MV-4-11 (cell line): ENCODE data around the gene NIPAL4.
A peak's percentile ranks its signal among the peaks of the same experiment; 100 is the strongest.
"Not testable (repeated sequence)": the region's sequence is repeated elsewhere in the genome, so short reads cannot be mapped to it uniquely, and the experiment has no call there.

Source experiments
- DNase-seq: peaks from one replicate; lab custom pipeline; 2025; lab: John Stamatoyannopoulos, UW

The NIPAL4 gene

DNA sequence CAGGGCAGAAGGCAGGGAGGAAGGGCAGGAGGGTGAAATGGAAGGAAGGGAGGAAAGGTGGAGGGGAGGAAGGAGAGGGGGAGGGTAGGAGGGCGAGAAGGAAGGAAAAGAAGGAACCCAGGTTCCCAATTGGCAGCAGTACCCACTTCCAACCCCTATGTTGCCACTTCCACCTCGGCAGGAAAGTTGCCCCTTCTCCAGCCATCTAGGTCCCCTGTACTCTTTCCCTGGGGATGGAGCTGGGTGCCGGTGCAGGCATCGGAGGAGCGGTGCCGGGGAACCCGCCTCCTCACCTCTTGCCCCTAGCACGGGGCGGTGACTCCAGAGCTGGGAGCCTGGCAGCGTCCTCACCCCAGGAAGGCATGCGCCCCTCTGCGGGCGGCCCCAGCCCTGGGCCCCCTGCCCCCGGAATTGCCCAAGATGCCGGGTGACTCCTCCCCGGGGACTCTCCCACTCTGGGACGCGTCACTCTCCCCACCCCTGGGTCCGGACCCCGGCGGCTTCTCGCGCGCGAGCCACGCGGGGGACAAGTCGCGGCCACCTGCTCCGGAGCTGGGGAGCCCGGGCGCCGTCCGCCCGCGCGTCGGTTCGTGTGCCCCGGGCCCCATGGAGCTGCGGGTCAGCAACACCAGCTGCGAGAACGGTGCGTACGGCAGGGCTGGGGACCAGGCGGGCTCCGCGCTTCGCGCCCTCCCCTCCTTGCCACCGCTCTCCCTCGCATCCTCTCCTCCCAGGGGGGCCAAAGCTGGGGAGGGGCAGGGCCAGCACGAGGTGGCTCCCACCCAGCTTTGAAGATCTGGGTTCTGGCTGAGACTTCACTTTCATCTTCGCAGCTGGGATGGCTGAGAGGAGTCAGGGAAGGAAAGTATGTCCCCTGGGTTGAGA is at the start of gene NIPAL4:
Gene NIPAL4, plus strand, starts transcription at position 499 of the 885 bp plus-strand sequence. Its CDS starts 108 bp downstream, at position 607.
- no peak for DNase-seq

DNA sequence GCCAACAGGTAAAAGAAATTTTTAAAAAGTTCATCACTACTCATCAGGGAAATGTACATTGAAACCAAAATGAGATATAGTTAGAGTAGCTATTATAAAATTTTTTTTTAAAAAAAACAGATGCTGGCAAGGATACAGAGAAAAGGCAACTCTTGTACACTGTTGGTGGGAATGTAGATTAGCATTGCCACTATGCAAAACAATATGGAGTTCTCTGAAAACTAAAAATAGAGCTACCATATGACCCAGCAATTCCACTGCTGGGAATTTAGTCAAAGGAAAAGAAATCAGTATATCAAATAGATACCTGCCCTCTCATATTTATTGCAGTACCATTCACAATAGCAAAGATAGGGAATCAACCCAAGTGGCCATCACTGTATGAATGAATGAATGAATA is 44.2 kb upstream of the NIPAL4 start:
- no peak for DNase-seq

DNA sequence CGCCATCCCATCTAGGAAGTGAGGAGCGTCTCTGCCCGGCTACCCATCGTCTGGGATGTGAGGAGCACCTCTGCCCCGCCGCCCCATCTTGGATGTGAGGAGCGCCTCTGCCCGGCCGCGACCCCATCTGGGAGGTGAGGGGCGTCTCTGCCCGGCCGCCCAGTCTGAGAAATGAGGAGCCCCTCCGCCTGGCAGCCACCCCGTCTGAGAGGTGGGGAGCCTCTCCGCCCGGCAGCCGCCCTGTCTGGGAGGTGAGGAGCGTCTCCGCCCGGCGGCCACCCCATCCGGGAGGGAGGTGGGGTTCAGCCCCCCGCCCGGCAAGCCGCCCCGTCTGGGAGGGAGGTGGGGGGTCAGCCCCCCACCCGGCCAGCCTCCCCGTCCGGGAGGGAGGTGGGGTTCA is 40.5 kb upstream of the NIPAL4 start:
- DNase-seq = not testable (repeated sequence)

DNA sequence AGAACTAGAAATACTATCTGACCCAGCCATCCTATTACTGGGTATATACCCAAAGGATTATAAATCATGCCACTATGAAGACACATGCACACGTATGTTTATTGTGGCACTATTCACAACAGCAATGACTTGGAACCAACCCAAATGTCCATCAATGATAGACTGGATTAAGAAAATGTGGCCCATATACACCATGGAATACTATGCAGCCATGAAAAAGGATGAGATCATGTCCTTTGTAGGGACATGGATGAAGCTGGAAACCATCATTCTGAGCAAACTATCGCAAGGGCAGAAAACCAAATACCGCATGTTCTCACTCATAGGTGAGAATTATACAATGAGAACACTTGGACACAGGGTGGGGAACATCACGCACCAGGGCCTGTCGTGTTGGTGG is 30.1 kb upstream of the NIPAL4 start:
- not testable (repeated sequence) for DNase-seq

DNA sequence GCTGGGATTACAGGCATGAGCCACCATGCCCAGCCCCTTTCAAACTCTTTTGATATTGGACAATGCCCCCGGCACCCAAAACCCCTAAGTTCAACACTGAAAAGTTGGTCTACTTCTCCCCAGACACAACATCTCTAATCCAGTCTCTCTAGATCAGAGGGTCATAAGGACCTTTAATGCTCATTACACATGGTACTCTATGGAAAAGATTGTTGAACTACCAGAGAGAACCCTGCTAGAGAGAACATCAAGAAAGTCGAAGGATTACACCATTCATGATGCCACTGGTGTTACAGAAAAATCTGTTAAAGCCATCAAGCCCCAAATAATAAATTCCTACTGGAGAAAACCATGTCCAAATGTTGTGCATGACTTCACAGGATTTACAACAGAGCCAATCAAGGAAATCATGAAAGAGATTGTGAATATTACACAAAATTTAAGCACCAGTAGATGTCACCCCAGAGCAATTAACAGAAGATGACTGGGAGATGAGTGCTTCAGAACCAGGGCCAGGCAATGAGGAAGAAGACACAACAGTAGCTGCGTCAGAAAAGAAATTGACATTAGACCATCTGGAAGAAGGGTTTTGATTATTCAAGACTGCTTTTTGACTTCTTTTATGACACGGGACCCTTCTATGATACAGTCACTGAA is 28.3 kb upstream of the NIPAL4 start:
- DNase-seq = peak; percentile 68

DNA sequence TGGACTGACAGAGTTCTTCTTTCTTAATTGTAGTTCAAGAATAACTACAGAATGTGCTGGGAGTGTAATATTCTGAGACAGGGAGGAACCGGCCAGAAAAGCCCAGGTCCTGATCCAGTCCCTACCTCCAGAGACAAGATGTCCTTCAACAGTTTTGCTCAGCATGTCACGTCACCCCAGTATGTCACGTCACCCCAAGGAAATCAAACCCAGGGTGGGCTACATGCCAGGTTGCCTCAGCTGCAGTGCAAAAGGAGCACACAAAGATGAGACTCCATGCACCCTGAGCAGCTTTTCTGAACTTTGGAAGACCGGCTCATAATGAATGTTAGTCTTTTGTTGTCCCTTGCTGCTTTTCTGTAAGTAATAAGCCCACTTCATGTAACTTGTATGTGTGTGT is 25.9 kb upstream of the NIPAL4 start:
- no peak for DNase-seq

DNA sequence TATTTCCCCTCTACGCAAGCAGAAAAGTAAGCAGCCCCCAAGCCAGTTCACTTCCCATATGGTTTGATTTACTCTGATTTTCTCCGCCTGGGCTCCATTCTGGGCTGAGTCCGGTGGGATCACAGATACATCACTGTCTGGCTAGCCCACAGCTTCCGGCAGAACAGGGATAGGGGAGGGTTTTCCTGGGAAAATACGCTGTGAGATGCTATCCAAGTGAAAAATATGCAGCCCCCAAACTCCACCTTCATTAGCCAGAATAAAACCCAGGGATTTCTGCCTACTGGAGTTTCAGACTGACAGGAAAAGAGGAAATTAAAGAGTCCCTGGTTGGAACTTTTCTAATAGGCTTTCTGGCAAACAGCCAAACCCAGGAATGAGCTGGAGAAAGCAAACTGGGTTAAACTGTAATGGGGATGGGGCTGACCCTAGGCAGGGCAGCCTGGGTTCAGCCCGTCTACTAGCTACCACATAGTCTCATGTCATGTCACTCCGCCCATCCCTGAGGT is 16.9 kb upstream of the NIPAL4 start:
- DNase-seq = no peak

DNA sequence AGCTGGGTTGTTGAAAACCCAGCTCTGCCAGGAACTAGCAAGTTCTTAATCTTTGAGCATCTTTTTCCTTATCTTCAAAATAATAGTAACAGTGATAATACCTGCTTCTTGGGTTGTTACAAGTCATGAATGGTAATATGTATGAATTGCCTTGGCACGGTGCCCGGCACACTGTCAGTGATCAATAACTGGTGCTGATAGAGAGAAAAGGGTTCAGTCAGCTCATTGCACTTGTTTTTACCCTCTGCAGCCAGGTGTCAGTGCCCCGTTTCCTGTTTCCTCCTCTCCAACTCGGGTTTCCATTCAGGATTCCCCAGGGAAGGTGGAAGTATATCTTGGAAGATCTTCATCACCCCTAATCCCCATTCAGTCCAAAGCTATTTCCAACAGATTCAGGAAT is 15.8 kb upstream of the NIPAL4 start:
- no peak for DNase-seq

DNA sequence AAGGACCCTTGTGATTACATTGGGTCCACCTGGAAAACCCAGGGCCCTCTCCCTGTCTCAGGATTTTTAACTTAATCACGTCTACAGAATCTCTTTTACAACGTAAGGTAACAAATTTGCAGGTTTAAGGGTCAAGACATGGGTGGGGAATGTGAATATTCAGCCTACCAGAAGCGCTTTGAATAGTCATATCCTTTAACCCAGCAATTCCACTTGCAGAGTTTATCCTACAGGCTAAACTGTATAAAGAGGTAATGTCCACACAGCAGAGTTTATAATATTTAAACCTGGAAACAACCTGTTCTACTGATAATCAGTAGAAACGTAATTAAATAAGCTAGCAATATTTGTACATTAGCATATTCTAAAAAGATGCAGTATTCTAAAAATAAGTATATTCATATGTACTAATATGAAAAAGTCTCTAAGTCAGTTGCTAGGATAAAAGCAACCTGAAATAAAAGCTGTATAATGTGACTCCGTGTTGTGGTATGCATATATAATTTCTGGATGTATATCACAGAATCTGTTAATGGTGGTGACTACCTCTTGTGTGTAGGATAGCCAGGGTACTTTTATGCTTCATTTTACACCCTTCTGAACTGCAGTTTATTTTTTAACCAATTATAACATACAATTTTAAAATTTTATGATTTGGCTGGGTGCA is 14.1 kb upstream of the NIPAL4 start:
- no peak for DNase-seq

DNA sequence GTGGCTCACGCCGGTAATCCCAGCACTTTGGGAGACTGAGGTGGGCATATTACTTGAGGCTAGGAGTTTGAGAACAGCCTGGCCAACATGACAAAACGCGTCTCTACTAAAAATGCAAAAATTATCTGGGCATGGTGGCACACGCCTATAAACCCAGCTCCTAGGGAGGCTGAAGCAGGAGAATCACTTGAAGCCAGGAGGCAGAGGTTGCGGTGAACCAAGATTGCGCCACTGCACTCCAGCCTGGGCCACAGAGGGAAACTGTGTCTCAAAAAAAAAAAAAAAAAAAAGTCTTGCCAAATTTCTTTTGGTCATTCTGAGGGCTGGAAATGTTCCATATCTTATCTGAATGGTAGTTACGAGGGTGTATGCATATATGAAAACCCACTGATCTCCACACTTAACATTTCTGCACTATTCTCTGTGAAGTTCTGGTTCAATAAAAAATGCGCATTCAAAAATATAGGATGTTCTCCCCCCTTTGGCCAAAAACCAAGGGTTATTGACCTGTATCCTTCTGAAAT is 13.5 kb upstream of the NIPAL4 start:
- peak; percentile 63 for DNase-seq

DNA sequence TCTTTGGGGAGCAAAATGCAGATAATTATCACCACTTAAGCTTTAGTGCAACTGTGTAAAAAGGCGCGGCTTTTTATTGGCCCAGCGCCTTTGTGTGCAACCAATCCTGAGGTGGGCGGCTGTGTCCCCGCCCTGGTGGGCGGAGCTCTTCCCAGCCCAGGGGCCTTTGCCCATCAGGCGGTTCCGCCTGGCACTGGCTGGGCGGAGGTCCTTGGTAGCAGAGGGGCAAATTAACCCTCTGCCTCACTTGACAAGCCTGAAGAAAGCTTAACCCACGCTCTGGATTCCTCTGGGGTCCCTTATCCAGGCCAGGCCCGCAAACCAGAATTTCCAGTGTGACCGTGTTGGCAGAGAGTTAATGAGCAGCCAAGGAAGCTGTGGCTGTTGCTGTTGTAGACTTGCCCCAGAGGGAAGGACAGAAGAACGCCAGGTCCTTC is 12.8 kb upstream of the NIPAL4 start:
- DNase-seq = no peak

DNA sequence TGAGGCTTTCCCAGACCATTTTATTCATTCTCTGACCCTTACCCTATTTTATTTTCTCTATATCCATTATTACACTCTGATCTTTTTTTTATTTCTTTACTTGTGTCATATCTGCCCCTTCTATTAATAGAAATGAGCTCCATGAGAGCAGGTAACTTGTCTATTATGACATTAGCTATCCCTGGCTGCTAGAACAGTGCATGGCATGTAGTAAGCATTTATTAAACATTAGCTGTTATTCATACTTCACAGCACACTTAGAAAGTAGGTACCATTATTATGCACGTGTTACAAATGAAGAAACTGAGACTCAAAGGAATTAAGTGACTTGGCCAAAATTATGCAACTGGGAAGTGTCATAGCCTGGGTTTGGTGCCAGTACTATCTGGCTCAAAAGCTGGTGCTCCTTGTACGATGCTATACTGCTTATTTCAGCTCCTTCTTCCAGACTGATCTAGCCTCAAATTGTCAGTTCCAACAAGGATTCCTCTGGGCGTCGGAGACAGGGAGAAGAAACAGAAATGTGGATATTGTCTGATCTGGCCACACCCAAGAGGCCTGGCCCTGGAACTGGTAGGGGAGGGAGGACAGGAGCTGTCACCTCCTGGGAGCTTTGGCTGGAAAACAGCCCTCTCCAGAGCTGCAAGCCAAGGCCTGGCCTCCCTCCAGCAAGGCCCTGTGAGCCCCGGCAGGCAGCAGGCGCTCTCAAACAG is 10.8 kb upstream of the NIPAL4 start:
- no peak for DNase-seq

DNA sequence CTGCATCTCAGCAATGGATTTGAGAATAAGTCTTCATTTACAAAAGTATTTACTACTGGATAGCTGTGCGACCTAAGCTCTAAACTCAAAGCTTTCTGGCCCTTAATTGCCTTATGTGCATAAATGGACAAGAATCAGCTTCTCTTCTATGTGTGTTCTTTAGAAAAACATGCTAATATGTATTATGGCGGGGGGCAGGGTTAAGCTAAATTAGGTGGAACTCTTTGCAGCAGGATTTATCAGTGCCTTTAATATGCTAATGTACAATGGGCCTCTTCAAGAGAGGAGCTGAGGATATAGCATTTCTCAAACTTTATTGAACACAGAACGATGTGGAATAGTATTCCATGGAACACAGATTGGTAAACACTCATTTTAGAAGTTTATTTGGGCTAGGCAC is 10.0 kb upstream of the NIPAL4 start:
- DNase-seq = no peak

DNA sequence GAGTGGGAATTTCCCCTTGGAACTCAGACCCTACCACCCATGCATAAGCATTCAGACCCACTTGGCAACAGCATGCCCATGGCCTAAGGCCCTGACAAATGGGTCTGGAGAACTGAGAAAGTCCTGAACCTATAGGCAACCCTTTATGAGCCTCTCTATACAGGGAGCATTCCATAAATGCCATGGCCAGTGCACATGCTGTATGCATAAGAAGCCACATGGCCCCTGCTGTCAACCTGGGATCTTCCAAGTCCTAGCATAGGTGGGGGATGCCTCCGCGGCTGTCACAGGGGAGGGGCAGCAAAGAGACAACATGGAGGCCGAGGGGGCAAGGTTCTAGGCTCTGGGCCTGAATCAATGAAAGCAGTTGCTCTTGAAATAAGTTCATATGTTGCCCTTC is 8.2 kb upstream of the NIPAL4 start:
- no peak for DNase-seq

DNA sequence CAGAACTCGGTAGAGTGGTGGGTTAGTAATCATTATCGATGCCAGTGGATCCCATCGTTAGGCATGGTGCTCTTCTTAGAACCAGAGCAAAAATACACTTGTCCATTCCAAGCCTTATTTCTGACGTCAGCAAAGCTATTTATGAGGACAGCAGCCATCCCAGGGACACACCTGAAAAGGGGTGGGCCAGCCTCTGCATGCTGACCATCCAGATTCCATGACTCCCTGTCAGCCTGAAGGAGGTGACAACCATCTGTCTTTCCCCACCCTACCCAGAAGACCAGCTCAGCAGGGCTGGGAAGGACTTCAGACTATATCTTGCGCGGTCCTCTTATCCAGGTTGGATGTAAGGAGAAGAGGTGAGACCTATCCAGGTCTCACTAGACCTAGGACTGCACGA is 5.7 kb upstream of the NIPAL4 start:
- no peak for DNase-seq

DNA sequence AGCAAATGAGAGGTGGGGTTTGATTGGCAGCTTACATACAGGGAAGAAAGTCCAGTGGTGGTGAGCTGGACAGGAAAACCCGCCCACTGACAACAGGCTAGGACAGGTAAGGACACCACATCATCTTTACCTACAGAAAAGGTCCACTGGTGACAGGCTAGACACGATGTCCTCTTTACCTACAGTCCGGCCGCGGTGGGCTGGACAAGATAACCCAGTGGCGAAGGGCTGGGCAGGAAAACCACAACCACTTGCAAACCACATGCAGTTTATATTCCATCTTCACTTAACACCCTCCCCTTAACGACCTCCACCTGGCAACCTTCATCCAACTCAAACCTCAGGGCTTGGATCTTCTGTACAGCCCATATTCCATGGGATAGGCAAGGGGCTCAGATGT is 5.0 kb upstream of the NIPAL4 start:
- DNase-seq = no peak

DNA sequence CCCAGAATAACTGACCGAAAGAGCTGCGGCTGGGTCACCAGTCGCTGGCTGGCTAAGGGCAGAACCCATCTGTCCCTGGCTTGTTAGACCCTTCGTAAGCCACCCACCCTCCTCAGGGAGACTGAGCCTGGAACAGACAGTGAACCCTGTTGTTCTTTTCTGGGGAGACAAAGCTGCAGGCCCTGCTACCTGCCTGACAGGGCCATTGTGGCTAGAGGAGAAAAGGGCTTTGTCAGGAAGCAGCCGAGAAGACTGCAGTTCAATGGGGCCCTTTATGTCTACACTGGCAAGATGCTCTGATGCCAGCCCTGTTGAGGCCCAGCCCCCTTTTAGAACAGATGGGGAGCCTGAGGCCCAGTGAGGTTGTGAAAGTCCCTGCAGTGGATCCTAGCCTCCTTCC is 3.7 kb upstream of the NIPAL4 start:
- no peak for DNase-seq

DNA sequence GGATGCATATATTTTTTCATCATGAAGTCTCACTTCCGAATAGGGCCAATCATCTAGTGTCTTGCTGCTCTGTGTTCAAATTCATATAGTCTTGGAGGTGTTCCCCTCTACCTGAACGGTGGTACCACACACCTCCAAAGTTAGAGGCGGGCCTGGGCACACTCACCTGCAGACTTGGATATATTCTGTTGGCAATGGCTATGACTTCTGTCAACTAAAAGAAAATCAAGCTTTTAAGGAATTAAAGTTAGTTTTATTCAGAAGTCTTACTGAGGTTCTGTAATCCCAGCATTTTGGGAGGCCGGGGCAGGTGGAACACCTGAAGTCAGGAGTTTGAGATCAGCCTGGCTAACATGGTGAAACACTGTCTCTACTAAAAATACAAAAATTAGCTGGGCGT is 2.6 kb upstream of the NIPAL4 start:
- DNase-seq = no peak

DNA sequence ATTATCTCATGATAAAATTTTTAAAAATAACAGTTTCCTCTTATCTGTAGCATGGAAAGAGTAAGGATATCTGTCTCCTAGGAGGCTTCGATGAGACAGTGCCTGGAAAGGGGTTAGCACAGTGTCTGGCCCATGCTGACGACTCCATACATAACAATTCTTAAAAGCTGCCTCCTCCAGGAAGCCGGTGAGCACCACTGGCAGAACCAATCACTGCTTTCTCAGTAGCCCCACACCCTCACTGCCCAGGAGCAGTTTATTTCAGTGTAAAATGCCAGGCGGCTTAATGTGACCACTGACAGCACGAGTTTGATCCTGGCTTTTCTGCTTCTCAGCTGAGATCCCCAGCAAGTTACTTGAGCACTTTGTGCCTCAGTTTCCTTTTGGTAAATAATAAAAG is 1.2 kb upstream of the NIPAL4 start:
- DNase-seq = no peak

DNA sequence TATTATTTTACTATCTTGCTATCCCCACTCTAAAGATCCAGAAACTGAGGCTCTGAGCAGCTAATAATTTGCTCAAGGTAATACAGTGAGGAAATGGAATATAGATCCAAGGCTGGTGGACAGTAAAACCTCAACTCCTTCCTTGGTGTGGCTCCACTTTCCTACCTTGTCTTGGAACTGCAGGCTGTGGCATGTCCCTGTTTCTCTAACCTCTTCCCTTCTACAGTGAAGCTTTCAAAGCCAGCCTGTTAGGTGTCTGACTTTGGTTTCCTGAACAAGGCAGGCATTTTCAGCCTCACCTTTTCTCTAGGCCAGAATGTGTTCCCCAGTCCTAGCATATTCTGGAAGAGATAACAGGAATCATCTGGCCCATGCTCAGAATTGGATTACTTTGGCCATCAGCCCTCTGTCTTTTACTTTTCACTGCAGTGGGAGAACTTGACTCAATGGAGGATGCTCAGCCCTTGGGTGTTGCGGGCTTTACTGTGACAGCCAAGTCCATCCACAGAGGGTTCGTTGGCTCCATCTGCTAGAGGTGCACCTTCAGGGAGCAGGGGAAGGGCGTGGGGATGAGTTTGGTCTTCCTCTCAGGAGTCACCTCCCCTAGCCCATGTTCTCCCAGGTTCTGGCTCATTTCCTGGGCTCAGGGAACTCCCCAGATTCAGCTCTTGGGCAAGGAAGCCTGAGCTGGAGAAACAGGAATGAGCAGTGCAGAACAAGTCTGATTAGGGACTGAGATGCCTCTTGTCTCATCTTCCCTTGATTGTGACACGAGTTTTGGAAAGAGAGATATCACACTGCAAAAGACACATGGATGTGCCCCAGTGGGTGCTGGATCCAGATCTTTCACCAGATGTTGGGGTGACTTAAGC is 1.1 kb downstream of the NIPAL4 start:
- no peak for DNase-seq

DNA sequence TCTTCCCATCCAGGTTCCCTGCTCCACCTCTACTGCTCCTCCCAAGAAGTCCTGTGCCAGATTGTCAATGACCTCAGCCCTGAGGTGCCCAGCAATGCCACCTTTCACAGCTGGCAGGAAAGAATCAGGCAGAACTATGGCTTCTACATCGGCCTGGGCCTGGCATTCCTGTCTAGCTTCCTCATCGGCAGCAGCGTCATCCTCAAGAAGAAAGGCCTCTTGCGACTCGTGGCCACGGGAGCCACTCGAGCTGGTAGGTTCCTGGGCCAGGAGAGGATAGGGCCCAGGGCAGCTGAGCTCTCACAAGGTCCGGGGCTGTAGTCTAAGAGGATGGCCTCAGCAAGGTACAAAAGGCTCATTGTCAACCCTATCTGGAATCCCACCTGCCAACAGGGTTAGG is 3.1 kb downstream of the NIPAL4 start:
- DNase-seq = no peak
